Measurements from ENCODE around the gene P3H2. TPM values are rescaled to one million over a fixed set of nuclear protein-coding genes. Genes with fewer than 3 reads are reported as not detected.

Gene P3H2
- total and polyA plus RNA-seq, 9 of the 15 experiments (the other 6 are each of a cell fraction or from before 2014, with no cell fraction given), result 0.04 to 0.26 (median 0.22) TPM; not detected in 6

GRCh38 chr3:189945935-189946709, 174.6 kb downstream of the P3H2 start:
- POLR2A ChIA-PET, result no interaction called here
- TF ChIP-seq HNRNPH1 (optimal IDR thresholded peaks at IDR 0.05; ENCODE audit: low read depth, low read length) (no peak), ARID2 (IDR thresholded peaks at IDR 0.05) (no peak), STAT6 (CRISPR knock-in tag; IDR thresholded peaks at IDR 0.05) (no peak), ZNF740 (CRISPR knock-in tag; IDR thresholded peaks at IDR 0.05) (no peak), ZNF740 (tag; IDR thresholded peaks at IDR 0.05) (no peak), SETDB1 (IDR thresholded peaks at IDR 0.05; ENCODE audit: low read length) (no peak), GATAD2B (IDR thresholded peaks at IDR 0.05; ENCODE audit: borderline replicate concordance) (no peak), HMGN3 (IDR thresholded peaks at IDR 0.05; ENCODE audit: borderline replicate concordance, extremely low read depth, insufficient read length, low read depth, low read length) (no peak), ZBTB26 (CRISPR knock-in tag; IDR thresholded peaks at IDR 0.05) (no peak), HLTF (IDR thresholded peaks at IDR 0.05) (no peak), ZMIZ1 (IDR thresholded peaks at IDR 0.05; ENCODE audit: low read depth in 2 of 2, low read length in 2 of 2) (no peak), PHTF2 (CRISPR knock-in tag; IDR thresholded peaks at IDR 0.05) (no peak), MAFG (tag; conservative IDR thresholded peaks at IDR 0.05) (no peak), XRCC5 (IDR thresholded peaks at IDR 0.05; ENCODE audit: low read depth, low read length) (no peak)

More at GRCh38 chr3:189945935-189946709, 174.6 kb downstream of the P3H2 start:
- H3K4me2 ChIP-seq (ENCODE audit: insufficient read depth, low read length), result no peak overlapping the region
- intact Hi-C loops (cut with micrococcal nuclease), result no loop called here
- H3K27me3 ChIP-seq (ENCODE audit: control insufficient read depth in 2 of 2, insufficient read depth in 2 of 2, low read length in 2 of 2), result no peaks in the 10 kb centered on the region
- no peaks in the 10 kb centered on the region for H3K4me1 ChIP-seq (replicated peaks in 1 of 2; ENCODE audit: control insufficient read depth in 2 of 2, insufficient read depth in 2 of 2, low read length in 2 of 2)
- H3K9me1 ChIP-seq (ENCODE audit: control insufficient read depth, insufficient read depth, low read length), result no peaks in the 10 kb centered on the region
- FAIRE-seq (no peak), DNase-seq (ENCODE audit: extremely low read depth in 1 of 4, low spot score in 3 of 4) (no peak), ATAC-seq (no peak)
- CTCF ChIA-PET (ENCODE audit: low intra/inter-chr PET ratio), result no interaction called here
- no peak overlapping the region for H3K4me3 ChIP-seq
- no peaks in the 10 kb centered on the region for H3K79me2 ChIP-seq (ENCODE audit: control insufficient read depth, insufficient read depth, low read length)
- H2AFZ ChIP-seq (ENCODE audit: low read depth, low read length), result no peak overlapping the region
- WGBS (ENCODE audit: insufficient coverage, low coverage, missing lambda C conversion rate), result 2% methylated on average over 6 of the region's 6 CpGs
- no TSS peak for BruUV-seq (replicated peaks)
- no peaks in the 10 kb centered on the region for H3K36me3 ChIP-seq (ENCODE audit: control insufficient read depth, insufficient read depth, low read length)
- H3K27ac ChIP-seq (ENCODE audit: extremely low read depth, low read depth, low read length), result no peak overlapping the region
- no peak overlapping the region for H3K9ac ChIP-seq (ENCODE audit: insufficient read depth in 1 of 2, low read depth in 2 of 2, low read length in 2 of 2)
- in situ Hi-C loops (cut with MboI), result no loop called here
- H4K20me1 ChIP-seq (replicated peaks; ENCODE audit: control insufficient read depth, insufficient read depth, low read length), result no peaks in the 10 kb centered on the region
- no peaks in the 10 kb centered on the region for H3K9me3 ChIP-seq (replicated peaks; ENCODE audit: control insufficient read depth, insufficient read depth, low read depth, low read length)
